ENCODE data around the gene CCDC83. TPM values are rescaled to one million over a fixed set of nuclear protein-coding genes. Genes with fewer than 3 reads are reported as not detected.

CCDC83 gene
- total RNA-seq, 4 donors from 2014 or later = not detected

GRCh38 chr11:85875505-85875904 lies 20.3 kb downstream of the CCDC83 start:
- Histone ChIP-seq H3K4me3 (no peak overlapping the region), H3K27ac (no peak overlapping the region), H3K36me3 (no peaks in the 10 kb centered on the region), H3K27me3 (no peaks in the 10 kb centered on the region), H3K9me3 (no peaks in the 10 kb centered on the region), H3K4me1 (no peaks in the 10 kb centered on the region)
- intact Hi-C loops (cut with DNase I; ENCODE audit: low total_unique reads) (no loop called here), in situ Hi-C loops (cut with MboI; ENCODE audit: low sequenced_read_pairs in 4 of 4) (no loop called here)
- DNase-seq (no peak), ATAC-seq (no peak)
- TF ChIP-seq CTCF (IDR thresholded peaks at IDR 0.05 in 4 of 5, conservative IDR thresholded peaks at IDR 0.05 in 1 of 5) = no peak
- TF ChIP-seq POLR2A (IDR thresholded peaks at IDR 0.05) = no peak

GRCh38 chr11:85884581-85885021 lies 29.4 kb downstream of the CCDC83 start:
- no peak for DNase-seq
- TF ChIP-seq POLR2A (IDR thresholded peaks at IDR 0.05) = no peak
- no peak for TF ChIP-seq CTCF (IDR thresholded peaks at IDR 0.05 in 4 of 5, conservative IDR thresholded peaks at IDR 0.05 in 1 of 5)
- Histone ChIP-seq H3K9me3 (no peaks in the 10 kb centered on the region), H3K4me3 (no peak overlapping the region), H3K27ac (no peak overlapping the region), H3K4me1 (no peaks in the 10 kb centered on the region), H3K36me3 (no peaks in the 10 kb centered on the region), H3K27me3 (no peaks in the 10 kb centered on the region)
- in situ Hi-C loops (cut with MboI; ENCODE audit: low sequenced_read_pairs in 4 of 4) = no loop called here
- intact Hi-C loops (cut with DNase I; ENCODE audit: low total_unique reads) = no loop called here
- ATAC-seq = no peak

- Histone ChIP-seq H3K36me3 (no peaks in the 10 kb centered on the region), H3K4me3 (no peak overlapping the region), H3K9me3 (no peaks in the 10 kb centered on the region), H3K27me3 (no peaks in the 10 kb centered on the region), H3K27ac (no peak overlapping the region), H3K4me1 (no peaks in the 10 kb centered on the region)
- intact Hi-C loops (cut with DNase I; ENCODE audit: low total_unique reads) = no loop called here
- in situ Hi-C loops (cut with MboI; ENCODE audit: low sequenced_read_pairs in 4 of 4) = no loop called here
- ATAC-seq (no peak), DNase-seq (no peak)
- TF ChIP-seq POLR2A (IDR thresholded peaks at IDR 0.05) (no peak), CTCF (IDR thresholded peaks at IDR 0.05 in 4 of 5, conservative IDR thresholded peaks at IDR 0.05 in 1 of 5) (no peak)
Measured at GRCh38 chr11:85886089-85887056, 31.2 kb downstream of the CCDC83 start.

GRCh38 chr11:85889108-85889507 lies 33.9 kb downstream of the CCDC83 start:
- no peak for DNase-seq
- no peaks in the 10 kb centered on the region for H3K4me1 ChIP-seq
- intact Hi-C loops (cut with DNase I; ENCODE audit: low total_unique reads) = no loop called here
- no peak overlapping the region for H3K4me3 ChIP-seq
- TF ChIP-seq POLR2A (IDR thresholded peaks at IDR 0.05) (no peak), CTCF (IDR thresholded peaks at IDR 0.05 in 4 of 5, conservative IDR thresholded peaks at IDR 0.05 in 1 of 5) (no peak)
- no peaks in the 10 kb centered on the region for H3K27me3 ChIP-seq
- ATAC-seq = no peak
- no peaks in the 10 kb centered on the region for H3K36me3 ChIP-seq
- in situ Hi-C loops (cut with MboI; ENCODE audit: low sequenced_read_pairs in 4 of 4) = no loop called here
- no peak overlapping the region for H3K27ac ChIP-seq
- H3K9me3 ChIP-seq = no peaks in the 10 kb centered on the region

Measured in gastrocnemius medialis (tissue), 4 donors.